ENCODE results near the gene COQ8A.

DNA sequence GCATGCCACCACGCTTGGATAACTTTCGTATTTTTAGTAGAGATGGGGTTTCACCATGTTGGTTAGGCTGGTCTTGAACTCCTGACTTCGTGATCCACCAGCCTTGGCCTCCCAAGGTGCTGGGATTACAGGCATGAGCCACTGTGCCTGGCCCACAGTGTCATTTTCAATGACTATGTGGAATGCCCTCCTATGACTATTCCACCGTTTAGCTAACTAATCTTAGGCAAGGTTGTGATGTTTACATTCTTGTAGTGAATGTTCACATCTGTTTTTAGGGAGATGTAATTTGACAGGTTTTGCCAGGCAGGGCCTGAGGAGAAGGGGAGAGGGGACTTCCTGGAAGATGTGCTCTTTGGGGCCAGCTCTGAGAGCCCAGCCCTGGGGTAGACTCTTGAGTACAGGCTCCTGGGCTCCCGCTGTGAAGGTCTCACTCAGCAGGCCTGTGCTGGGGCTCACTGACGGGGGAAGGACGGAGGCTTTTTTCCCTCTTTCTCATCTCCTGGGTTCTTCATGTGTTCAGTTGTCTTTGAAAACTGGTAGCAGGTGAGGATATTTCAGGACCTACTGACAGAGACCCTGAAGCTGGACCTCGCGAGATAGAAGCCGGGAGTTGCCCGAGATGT is 13.2 kb downstream of the COQ8A start:
- TF ChIP-seq, protein P1, sequence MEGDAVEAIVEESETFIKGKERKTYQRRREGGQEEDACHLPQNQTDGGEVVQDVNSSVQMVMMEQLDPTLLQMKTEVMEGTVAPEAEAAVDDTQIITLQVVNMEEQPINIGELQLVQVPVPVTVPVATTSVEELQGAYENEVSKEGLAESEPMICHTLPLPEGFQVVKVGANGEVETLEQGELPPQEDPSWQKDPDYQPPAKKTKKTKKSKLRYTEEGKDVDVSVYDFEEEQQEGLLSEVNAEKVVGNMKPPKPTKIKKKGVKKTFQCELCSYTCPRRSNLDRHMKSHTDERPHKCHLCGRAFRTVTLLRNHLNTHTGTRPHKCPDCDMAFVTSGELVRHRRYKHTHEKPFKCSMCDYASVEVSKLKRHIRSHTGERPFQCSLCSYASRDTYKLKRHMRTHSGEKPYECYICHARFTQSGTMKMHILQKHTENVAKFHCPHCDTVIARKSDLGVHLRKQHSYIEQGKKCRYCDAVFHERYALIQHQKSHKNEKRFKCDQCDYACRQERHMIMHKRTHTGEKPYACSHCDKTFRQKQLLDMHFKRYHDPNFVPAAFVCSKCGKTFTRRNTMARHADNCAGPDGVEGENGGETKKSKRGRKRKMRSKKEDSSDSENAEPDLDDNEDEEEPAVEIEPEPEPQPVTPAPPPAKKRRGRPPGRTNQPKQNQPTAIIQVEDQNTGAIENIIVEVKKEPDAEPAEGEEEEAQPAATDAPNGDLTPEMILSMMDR (IDR thresholded peaks at IDR 0.05), result no peak
- TF ChIP-seq POLR2AphosphoS5 (IDR thresholded peaks at IDR 0.05), result peak in 1 of 3 donors; percentile 46

All from stomach (tissue), 4 donors.